ENCODE data around the gene GRIA1.

GRCh38 chr5:153470736-153471135 is 19.7 kb upstream of the GRIA1 start:
- TF ChIP-seq, protein P1, sequence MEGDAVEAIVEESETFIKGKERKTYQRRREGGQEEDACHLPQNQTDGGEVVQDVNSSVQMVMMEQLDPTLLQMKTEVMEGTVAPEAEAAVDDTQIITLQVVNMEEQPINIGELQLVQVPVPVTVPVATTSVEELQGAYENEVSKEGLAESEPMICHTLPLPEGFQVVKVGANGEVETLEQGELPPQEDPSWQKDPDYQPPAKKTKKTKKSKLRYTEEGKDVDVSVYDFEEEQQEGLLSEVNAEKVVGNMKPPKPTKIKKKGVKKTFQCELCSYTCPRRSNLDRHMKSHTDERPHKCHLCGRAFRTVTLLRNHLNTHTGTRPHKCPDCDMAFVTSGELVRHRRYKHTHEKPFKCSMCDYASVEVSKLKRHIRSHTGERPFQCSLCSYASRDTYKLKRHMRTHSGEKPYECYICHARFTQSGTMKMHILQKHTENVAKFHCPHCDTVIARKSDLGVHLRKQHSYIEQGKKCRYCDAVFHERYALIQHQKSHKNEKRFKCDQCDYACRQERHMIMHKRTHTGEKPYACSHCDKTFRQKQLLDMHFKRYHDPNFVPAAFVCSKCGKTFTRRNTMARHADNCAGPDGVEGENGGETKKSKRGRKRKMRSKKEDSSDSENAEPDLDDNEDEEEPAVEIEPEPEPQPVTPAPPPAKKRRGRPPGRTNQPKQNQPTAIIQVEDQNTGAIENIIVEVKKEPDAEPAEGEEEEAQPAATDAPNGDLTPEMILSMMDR (IDR thresholded peaks at IDR 0.05; ENCODE audit: low read depth, low read length): no peak
- TF ChIP-seq EZH2phosphoT487 (IDR thresholded peaks at IDR 0.05; ENCODE audit: low read depth): no peak
